GM12878 (cell line): ENCODE results near the gene GMDS. TPM values are rescaled to one million over a fixed set of nuclear protein-coding genes. Genes with fewer than 3 reads are reported as not detected.

Experiments
- ATAC-seq: fragments of 200-7000 bp; cut with Tn5 transposase; 3 replicates; pipeline ENCODE4 v1.9.1; 2020; ENCODE audit warnings: mild to moderate bottlenecking, moderate library complexity
- BruUV-seq: library from RNA; stranded (reverse); fragments of 400-500 nt; replicated peaks from 2 replicates; lab custom pipeline; 2021; lab: Mats Ljungman, UMichigan
- CTCF ChIA-PET: fragments of 300-600 bp; sonication (Branson Sonifier 250); formaldehyde crosslinking; extraction: SDS; loops from one replicate; lab custom pipeline; 2021; ENCODE audit warnings: inconsistent platforms; lab: Yijun Ruan, JAX
- POLR2A ChIA-PET: fragments of 350-600 bp; formaldehyde crosslinking; extraction: SDS; loops from one replicate; lab custom pipeline; 2021; ENCODE audit warnings: inconsistent platforms; lab: Charles Lee
- RAD21 ChIA-PET: fragments of 300-600 bp; sonication (Branson Sonifier 250); formaldehyde crosslinking; loops from one replicate; lab custom pipeline; 2023; ENCODE audit warnings: antibody characterized with exemption; ENCODE audit not compliant: unreplicated experiment; lab: Charles Lee
- SMC1A ChIA-PET: fragments of 300-600 bp; sonication (Branson Sonifier 250); formaldehyde crosslinking; loops from one replicate; lab custom pipeline; 2023; ENCODE audit not compliant: unreplicated experiment, uncharacterized antibody; lab: Charles Lee
- DNase-seq: peaks from one replicate; pipeline ENCODE4 v3.0.0-alpha.2; 2011; ENCODE audit warnings: low read depth, low spot score
- FAIRE-seq: peaks from 3 replicates; lab custom pipeline; 2011; peaks lifted over from hg19 to GRCh38; lab: Jason Lieb, UNC
- H2AFZ ChIP-seq: 2 replicates; pipeline ENCODE4 v1.6.0; 2011; ENCODE audit warnings: low read depth, low read length, control low read depth; ENCODE audit not compliant: control insufficient read depth
- H3K27ac ChIP-seq: 2 replicates; pipeline ENCODE4 v1.5.1; 2011; ENCODE audit warnings: control low read depth; ENCODE audit not compliant: control insufficient read depth, insufficient read depth
- H3K27me3 ChIP-seq, 2 experiments: replicated peaks in 1 of 2; 2 replicates each; pipeline versions ENCODE4 v1.6.0 to v1.6.1; 2011; ENCODE audit warnings: low read length in 1 of 2; ENCODE audit not compliant: control insufficient read depth in 2 of 2, insufficient read depth in 2 of 2
- H3K36me3 ChIP-seq, 2 experiments: 2 replicates each; pipeline ENCODE4 v1.5.1; 2011; ENCODE audit warnings: low read length in 1 of 2; ENCODE audit not compliant: control insufficient read depth in 2 of 2, insufficient read depth in 2 of 2
- H3K4me1 ChIP-seq: 2 replicates; pipeline ENCODE4 v1.6.1; 2011; ENCODE audit warnings: mild to moderate bottlenecking, low read length, moderate library complexity, mixed read lengths; ENCODE audit not compliant: control insufficient read depth, insufficient read depth
- H3K4me2 ChIP-seq: 2 replicates; pipeline ENCODE4 v1.6.0; 2011; ENCODE audit warnings: control low read depth; ENCODE audit not compliant: control insufficient read depth, insufficient read depth
- H3K4me3 ChIP-seq: fragments of 200-600 bp; sonication (generic); 2 replicates; pipeline ENCODE4 v1.5.1; 2016
- H3K79me2 ChIP-seq: 2 replicates; pipeline ENCODE4 v1.6.0; 2011; ENCODE audit warnings: low read length; ENCODE audit not compliant: control insufficient read depth, insufficient read depth
- H3K9ac ChIP-seq: 2 replicates; pipeline ENCODE4 v1.8.0; 2011; ENCODE audit warnings: low read length, control low read depth, mixed read lengths; ENCODE audit not compliant: control insufficient read depth, insufficient read depth
- H3K9me3 ChIP-seq: replicated peaks from 3 replicates; pipeline ENCODE4 v1.5.1; 2011; ENCODE audit warnings: mild to moderate bottlenecking, low read length; ENCODE audit not compliant: control insufficient read depth, insufficient read depth
- H4K20me1 ChIP-seq: 2 replicates; pipeline ENCODE4 v1.6.0; 2011; ENCODE audit not compliant: control insufficient read depth, insufficient read depth
- CREM ChIP-seq: IDR thresholded peaks from 2 replicates; pipeline ENCODE4 v1.6.1; 2014; ENCODE audit warnings: antibody characterized with exemption, low read depth
- EGR1 ChIP-seq, 2 experiments: IDR thresholded peaks; 1 replicate in 1 of 2; 2 replicates in 1 of 2; pipeline ENCODE4 v1.6.1; 2011 to 2012; ENCODE audit warnings: low read depth in 2 of 2, low read length in 2 of 2, borderline replicate concordance in 1 of 2, mild to moderate bottlenecking in 1 of 2, moderate library complexity in 1 of 2
- MYC ChIP-seq: IDR thresholded peaks from 2 replicates; pipeline ENCODE4 v1.6.1; 2011; ENCODE audit warnings: mild to moderate bottlenecking, low read length, moderate library complexity, inconsistent platforms; ENCODE audit not compliant: insufficient read depth, insufficient replicate concordance, insufficient read length, severe bottlenecking
- NFXL1 ChIP-seq: fragments of 450-650 bp; IDR thresholded peaks from 2 replicates; pipeline ENCODE4 v1.6.1; 2017; ENCODE audit warnings: antibody characterized with exemption, mild to moderate bottlenecking, borderline replicate concordance
- SPI1 ChIP-seq: IDR thresholded peaks from 2 replicates; pipeline ENCODE4 v1.6.1; 2011; ENCODE audit warnings: low read depth, mild to moderate bottlenecking, low read length, moderate library complexity, borderline replicate concordance; ENCODE audit not compliant: insufficient read depth
- TARDBP ChIP-seq: IDR thresholded peaks from 2 replicates; pipeline ENCODE4 v1.6.1; 2016; ENCODE audit warnings: borderline replicate concordance
- YY1 ChIP-seq: IDR thresholded peaks from 2 replicates; pipeline ENCODE4 v1.6.1; 2011; ENCODE audit warnings: low read depth, mild to moderate bottlenecking, low read length
- WGBS: methylation state at CpG from one replicate; pipeline ENCODE4 v1.1.6; 2016; ENCODE audit warnings: low lambda C conversion rate; ENCODE audit not compliant: insufficient replicate concordance, insufficient coverage; ENCODE audit errors: missing lambda C conversion rate; 5-methylcytosine and 5-hydroxymethylcytosine counted together
- in situ Hi-C: fragments of 300-500 bp; cut with MboI; formaldehyde crosslinking; loops from 9 replicates; pipeline ENCODE4 v1.14.3; 2018; ENCODE audit warnings: mixed read lengths
- intact Hi-C: fragments of 100-400 bp; cut with micrococcal nuclease; formaldehyde crosslinking; loops from one replicate; pipeline ENCODE4 v1.14.2; 2022; ENCODE audit not compliant: unreplicated experiment
- polyA plus RNA-seq, 11 experiments: library from polyadenylated mRNA; depleted of rRNA in 4 of 11; unstranded in 6 of 11; stranded (reverse) in 5 of 11; fragments of >200 nt; fragmentation: Nextera tagmentation in 4 of 11; fragmentation: Illumina TruSeq in 1 of 11; extraction: Ambion mirVana in 4 of 11; extraction: Trizol in 1 of 11; gene quantifications; 1 replicate in 1 of 11; 2 replicates in 10 of 11; pipeline versions ENCODE4 v1.2.1 to v1.2.3, GENCODE V29; 2011 to 2016; ENCODE audit warnings: inconsistent platforms in 2 of 11, missing spikeins in 2 of 11, low read depth in 1 of 11
- total RNA-seq, 4 experiments: library from RNA; depleted of rRNA in 3 of 4; stranded (reverse); fragments of >200 nt in 3 of 4; fragmentation: Illumina TruSeq in 1 of 4; extraction: Trizol in 1 of 4; gene quantifications; 2 replicates each; pipeline versions ENCODE4 v1.2.1 to v1.2.3, GENCODE V29; 2013 to 2021
- TF ChIP-seq, protein P1 (sequence below), 3 experiments: IDR thresholded peaks in 2 of 3; conservative IDR thresholded peaks in 1 of 3; 2 replicates each; pipeline ENCODE4 v1.5.1; 2011; ENCODE audit warnings: low read depth in 3 of 3, low read length in 3 of 3, mild to moderate bottlenecking in 3 of 3, control low read depth in 2 of 3, moderate library complexity in 2 of 3, inconsistent platforms in 1 of 3, mixed read lengths in 1 of 3; ENCODE audit not compliant: control insufficient read depth in 2 of 3, insufficient read depth in 1 of 3; ENCODE audit errors: extremely low read depth in 1 of 3
- TF ChIP-seq, protein P2 (sequence below): IDR thresholded peaks from 2 replicates; pipeline ENCODE4 v1.6.1; 2012; ENCODE audit warnings: improper control_type of control experiment, low read depth, low read length; ENCODE audit not compliant: insufficient replicate concordance
- TF ChIP-seq, protein P3 (sequence below): fragments of 450-650 bp; IDR thresholded peaks from 2 replicates; pipeline ENCODE4 v1.6.1; 2018; ENCODE audit warnings: borderline replicate concordance, mild to moderate bottlenecking; ENCODE audit not compliant: partially characterized antibody
- TF ChIP-seq, protein P4 (sequence below): fragments of 150-350 bp; IDR thresholded peaks from 2 replicates; pipeline ENCODE4 v1.6.1; 2014; ENCODE audit warnings: mild to moderate bottlenecking, low read depth, low read length

Gene GMDS
- total and polyA plus RNA-seq, 10 of the 15 experiments (the other 5 are each of a cell fraction or from before 2014, with no cell fraction given): 0.61 to 53.8 (median 29.3) TPM

- no peak overlapping the region for H3K9ac ChIP-seq
- ChIA-PET RAD21 (interaction anchor here (0.7 to 0.9 kb wide), 2 partner anchors 161 to 325 kb away, joined by 3 to 5 read pairs; no protein-coding TSS in a partner anchor), POLR2A (no interaction called here), CTCF (interaction anchor here (1.3 to 2.6 kb wide), 2 partner anchors 9 to 597 kb away, joined by 4 to 18 read pairs; no protein-coding TSS in a partner anchor), SMC1A (interaction anchor here (1.2 to 1.6 kb wide), 2 partner anchors 83 to 598 kb away, joined by 3 to 6 read pairs; no protein-coding TSS in a partner anchor)
- H3K79me2 ChIP-seq: no peaks in the 10 kb centered on the region
- H3K4me1 ChIP-seq: no peaks in the 10 kb centered on the region
- no peak overlapping the region for H3K27ac ChIP-seq
- no peak overlapping the region for H2AFZ ChIP-seq
- H4K20me1 ChIP-seq: peaks cover 2% of the 10 kb centered on the region
- no peak for FAIRE-seq
- DNase-seq: no peak
- H3K9me3 ChIP-seq: no peaks in the 10 kb centered on the region; the same call in 2 of the 3 replicates
- H3K4me2 ChIP-seq: no peak overlapping the region
- no peaks in the 10 kb centered on the region for H3K27me3 ChIP-seq
- intact Hi-C loops: no loop called here
- H3K36me3 ChIP-seq: no peaks in the 10 kb centered on the region; a peak in 1 of 4 replicates
- no peak for ATAC-seq
- 97% methylated on average over 5 of the region's 5 CpGs for WGBS
- no peak overlapping the region for H3K4me3 ChIP-seq
- in situ Hi-C loops: loop anchor here (5.0 kb wide), 1 partner anchor 587 kb away; the partner anchor contains the start of gene FOXC1
- BruUV-seq: no TSS peak
- TF ChIP-seq CREM (no peak), YY1 (no peak), SPI1 (no peak), MYC (no peak), TARDBP (no peak), NFXL1 (no peak), EGR1 (IDR thresholded peaks at IDR 0.05; ENCODE audit: borderline replicate concordance in 1 of 2, low read depth in 2 of 2, low read length in 2 of 2) (no peak)
- TF ChIP-seq, protein P1, sequence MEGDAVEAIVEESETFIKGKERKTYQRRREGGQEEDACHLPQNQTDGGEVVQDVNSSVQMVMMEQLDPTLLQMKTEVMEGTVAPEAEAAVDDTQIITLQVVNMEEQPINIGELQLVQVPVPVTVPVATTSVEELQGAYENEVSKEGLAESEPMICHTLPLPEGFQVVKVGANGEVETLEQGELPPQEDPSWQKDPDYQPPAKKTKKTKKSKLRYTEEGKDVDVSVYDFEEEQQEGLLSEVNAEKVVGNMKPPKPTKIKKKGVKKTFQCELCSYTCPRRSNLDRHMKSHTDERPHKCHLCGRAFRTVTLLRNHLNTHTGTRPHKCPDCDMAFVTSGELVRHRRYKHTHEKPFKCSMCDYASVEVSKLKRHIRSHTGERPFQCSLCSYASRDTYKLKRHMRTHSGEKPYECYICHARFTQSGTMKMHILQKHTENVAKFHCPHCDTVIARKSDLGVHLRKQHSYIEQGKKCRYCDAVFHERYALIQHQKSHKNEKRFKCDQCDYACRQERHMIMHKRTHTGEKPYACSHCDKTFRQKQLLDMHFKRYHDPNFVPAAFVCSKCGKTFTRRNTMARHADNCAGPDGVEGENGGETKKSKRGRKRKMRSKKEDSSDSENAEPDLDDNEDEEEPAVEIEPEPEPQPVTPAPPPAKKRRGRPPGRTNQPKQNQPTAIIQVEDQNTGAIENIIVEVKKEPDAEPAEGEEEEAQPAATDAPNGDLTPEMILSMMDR (IDR thresholded peaks at IDR 0.05 in 2 of 3, conservative IDR thresholded peaks at IDR 0.05 in 1 of 3; ENCODE audit: control insufficient read depth in 2 of 3, extremely low read depth in 1 of 3, insufficient read depth in 1 of 3, low read depth in 3 of 3, low read length in 3 of 3): no peak
- TF ChIP-seq, protein P2, sequence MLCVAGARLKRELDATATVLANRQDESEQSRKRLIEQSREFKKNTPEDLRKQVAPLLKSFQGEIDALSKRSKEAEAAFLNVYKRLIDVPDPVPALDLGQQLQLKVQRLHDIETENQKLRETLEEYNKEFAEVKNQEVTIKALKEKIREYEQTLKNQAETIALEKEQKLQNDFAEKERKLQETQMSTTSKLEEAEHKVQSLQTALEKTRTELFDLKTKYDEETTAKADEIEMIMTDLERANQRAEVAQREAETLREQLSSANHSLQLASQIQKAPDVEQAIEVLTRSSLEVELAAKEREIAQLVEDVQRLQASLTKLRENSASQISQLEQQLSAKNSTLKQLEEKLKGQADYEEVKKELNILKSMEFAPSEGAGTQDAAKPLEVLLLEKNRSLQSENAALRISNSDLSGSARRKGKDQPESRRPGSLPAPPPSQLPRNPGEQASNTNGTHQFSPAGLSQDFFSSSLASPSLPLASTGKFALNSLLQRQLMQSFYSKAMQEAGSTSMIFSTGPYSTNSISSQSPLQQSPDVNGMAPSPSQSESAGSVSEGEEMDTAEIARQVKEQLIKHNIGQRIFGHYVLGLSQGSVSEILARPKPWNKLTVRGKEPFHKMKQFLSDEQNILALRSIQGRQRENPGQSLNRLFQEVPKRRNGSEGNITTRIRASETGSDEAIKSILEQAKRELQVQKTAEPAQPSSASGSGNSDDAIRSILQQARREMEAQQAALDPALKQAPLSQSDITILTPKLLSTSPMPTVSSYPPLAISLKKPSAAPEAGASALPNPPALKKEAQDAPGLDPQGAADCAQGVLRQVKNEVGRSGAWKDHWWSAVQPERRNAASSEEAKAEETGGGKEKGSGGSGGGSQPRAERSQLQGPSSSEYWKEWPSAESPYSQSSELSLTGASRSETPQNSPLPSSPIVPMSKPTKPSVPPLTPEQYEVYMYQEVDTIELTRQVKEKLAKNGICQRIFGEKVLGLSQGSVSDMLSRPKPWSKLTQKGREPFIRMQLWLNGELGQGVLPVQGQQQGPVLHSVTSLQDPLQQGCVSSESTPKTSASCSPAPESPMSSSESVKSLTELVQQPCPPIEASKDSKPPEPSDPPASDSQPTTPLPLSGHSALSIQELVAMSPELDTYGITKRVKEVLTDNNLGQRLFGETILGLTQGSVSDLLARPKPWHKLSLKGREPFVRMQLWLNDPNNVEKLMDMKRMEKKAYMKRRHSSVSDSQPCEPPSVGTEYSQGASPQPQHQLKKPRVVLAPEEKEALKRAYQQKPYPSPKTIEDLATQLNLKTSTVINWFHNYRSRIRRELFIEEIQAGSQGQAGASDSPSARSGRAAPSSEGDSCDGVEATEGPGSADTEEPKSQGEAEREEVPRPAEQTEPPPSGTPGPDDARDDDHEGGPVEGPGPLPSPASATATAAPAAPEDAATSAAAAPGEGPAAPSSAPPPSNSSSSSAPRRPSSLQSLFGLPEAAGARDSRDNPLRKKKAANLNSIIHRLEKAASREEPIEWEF: no peak
- TF ChIP-seq, protein P3, sequence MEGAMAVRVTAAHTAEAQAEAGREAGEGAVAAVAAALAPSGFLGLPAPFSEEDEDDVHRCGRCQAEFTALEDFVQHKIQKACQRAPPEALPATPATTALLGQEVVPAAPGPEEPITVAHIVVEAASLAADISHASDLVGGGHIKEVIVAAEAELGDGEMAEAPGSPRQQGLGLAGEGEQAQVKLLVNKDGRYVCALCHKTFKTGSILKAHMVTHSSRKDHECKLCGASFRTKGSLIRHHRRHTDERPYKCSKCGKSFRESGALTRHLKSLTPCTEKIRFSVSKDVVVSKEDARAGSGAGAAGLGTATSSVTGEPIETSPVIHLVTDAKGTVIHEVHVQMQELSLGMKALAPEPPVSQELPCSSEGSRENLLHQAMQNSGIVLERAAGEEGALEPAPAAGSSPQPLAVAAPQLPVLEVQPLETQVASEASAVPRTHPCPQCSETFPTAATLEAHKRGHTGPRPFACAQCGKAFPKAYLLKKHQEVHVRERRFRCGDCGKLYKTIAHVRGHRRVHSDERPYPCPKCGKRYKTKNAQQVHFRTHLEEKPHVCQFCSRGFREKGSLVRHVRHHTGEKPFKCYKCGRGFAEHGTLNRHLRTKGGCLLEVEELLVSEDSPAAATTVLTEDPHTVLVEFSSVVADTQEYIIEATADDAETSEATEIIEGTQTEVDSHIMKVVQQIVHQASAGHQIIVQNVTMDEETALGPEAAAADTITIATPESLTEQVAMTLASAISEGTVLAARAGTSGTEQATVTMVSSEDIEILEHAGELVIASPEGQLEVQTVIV: no peak
- TF ChIP-seq, protein P4, sequence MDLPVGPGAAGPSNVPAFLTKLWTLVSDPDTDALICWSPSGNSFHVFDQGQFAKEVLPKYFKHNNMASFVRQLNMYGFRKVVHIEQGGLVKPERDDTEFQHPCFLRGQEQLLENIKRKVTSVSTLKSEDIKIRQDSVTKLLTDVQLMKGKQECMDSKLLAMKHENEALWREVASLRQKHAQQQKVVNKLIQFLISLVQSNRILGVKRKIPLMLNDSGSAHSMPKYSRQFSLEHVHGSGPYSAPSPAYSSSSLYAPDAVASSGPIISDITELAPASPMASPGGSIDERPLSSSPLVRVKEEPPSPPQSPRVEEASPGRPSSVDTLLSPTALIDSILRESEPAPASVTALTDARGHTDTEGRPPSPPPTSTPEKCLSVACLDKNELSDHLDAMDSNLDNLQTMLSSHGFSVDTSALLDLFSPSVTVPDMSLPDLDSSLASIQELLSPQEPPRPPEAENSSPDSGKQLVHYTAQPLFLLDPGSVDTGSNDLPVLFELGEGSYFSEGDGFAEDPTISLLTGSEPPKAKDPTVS: no peak
Measured at GRCh38 chr6:2193931-2194330, 51.5 kb downstream of the GMDS start.
